Mucosa of rectum (tissue), 2 donors: Measurements from ENCODE around the gene NOB1.

Experiments used
- H3K27ac ChIP-seq, 2 donors: one replicate each; pipeline ENCODE4 v1.7.0; 2013; ENCODE audit warnings: inconsistent platforms in 2 of 2, low read depth in 2 of 2, low read length in 2 of 2
- H3K27me3 ChIP-seq, 2 donors: one replicate each; pipeline ENCODE4 v1.7.0; 2013; ENCODE audit warnings: low read length in 2 of 2; ENCODE audit not compliant: control insufficient read depth in 2 of 2, insufficient read depth in 2 of 2
- H3K36me3 ChIP-seq, 2 donors: one replicate each; pipeline ENCODE4 v1.7.0; 2013; ENCODE audit warnings: low read length in 2 of 2; ENCODE audit not compliant: control insufficient read depth in 2 of 2, insufficient read depth in 2 of 2
- H3K4me1 ChIP-seq, 2 donors: one replicate each; pipeline ENCODE4 v1.7.0; 2013; ENCODE audit warnings: low read length in 2 of 2, mild to moderate bottlenecking in 1 of 2; ENCODE audit not compliant: control insufficient read depth in 2 of 2, insufficient read depth in 2 of 2
- H3K4me3 ChIP-seq, 2 donors: one replicate each; pipeline ENCODE4 v1.7.0; 2013; ENCODE audit warnings: low read length in 2 of 2
- H3K9ac ChIP-seq, 2 donors: one replicate each; pipeline ENCODE4 v1.7.0; 2013; ENCODE audit warnings: low read length in 2 of 2, low read depth in 1 of 2, mild to moderate bottlenecking in 1 of 2
- H3K9me3 ChIP-seq, 2 donors: one replicate each; pipeline ENCODE4 v1.7.0; 2013; ENCODE audit warnings: low read length in 2 of 2; ENCODE audit not compliant: control insufficient read depth in 2 of 2
- donor health status: healthy.
- donor health status: Normal muscosa, but diverticular disease.

NOB1 gene

GRCh38 chr16:69691980-69692911 lies 62.5 kb downstream of the NOB1 start:
- Histone ChIP-seq H3K9me3 (no peaks in the 10 kb centered on the region), H3K4me3 (no peak overlapping the region), H3K4me1 (no peaks in the 10 kb centered on the region), H3K36me3 (peaks cover 40 to 47% of the 10 kb centered on the region in 2 donors), H3K9ac (no peak overlapping the region), H3K27me3 (no peaks in the 10 kb centered on the region), H3K27ac (no peak overlapping the region)
